Measurements from ENCODE around the gene METTL9. TPM values are rescaled to one million over a fixed set of nuclear protein-coding genes. Genes with fewer than 3 reads are reported as not detected.

METTL9 gene
- total and polyA plus RNA-seq, 2 experiments from 2014 or later: 72.5 to 152 TPM

- H2AFZ ChIP-seq: no peak overlapping the region
- no peaks in the 10 kb centered on the region; the same call in 1 of the 2 replicates for H3K27me3 ChIP-seq (ENCODE audit: insufficient read depth)
- no peaks in the 10 kb centered on the region for H3K79me2 ChIP-seq (replicated peaks; ENCODE audit: insufficient read depth)
- no peaks in the 10 kb centered on the region for H3K9me3 Mint-ChIP-seq
- no peaks in the 10 kb centered on the region for H3K36me3 Mint-ChIP-seq (ENCODE audit: low read depth)
- no peak overlapping the region for H3K4me3 ChIP-seq
- H4K20me1 ChIP-seq (replicated peaks; ENCODE audit: insufficient read depth): no peaks in the 10 kb centered on the region
- peaks cover 17% of the 10 kb centered on the region for H3K4me1 ChIP-seq (ENCODE audit: insufficient read depth)
- H3F3A ChIP-seq (replicated peaks; ENCODE audit: low read depth): no peaks in the 10 kb centered on the region
- no peaks in the 10 kb centered on the region for H3K9me2 ChIP-seq (ENCODE audit: insufficient read depth)
- H3K27ac Mint-ChIP-seq: no peak overlapping the region
- peaks cover 9% of the 10 kb centered on the region for H3K4me1 Mint-ChIP-seq
- H3K36me3 ChIP-seq (ENCODE audit: insufficient read depth): no peaks in the 10 kb centered on the region
- DNase-seq (ENCODE audit: low spot score) (no peak), ATAC-seq (no peak)
- no peak for TF ChIP-seq REST (IDR thresholded peaks at IDR 0.05; ENCODE audit: unreplicated experiment)
- no peak for TF ChIP-seq STAT1 (IDR thresholded peaks at IDR 0.05; ENCODE audit: unreplicated experiment)
- no peak for TF ChIP-seq EZH2phosphoT487 (IDR thresholded peaks at IDR 0.05; ENCODE audit: unreplicated experiment)
- TF ChIP-seq CREB1 (CRISPR knock-in tag; IDR thresholded peaks at IDR 0.05; ENCODE audit: low read depth): no peak
- no peak for TF ChIP-seq EZH2 (IDR thresholded peaks at IDR 0.05; ENCODE audit: low read depth, unreplicated experiment)
- TF ChIP-seq NANOG (IDR thresholded peaks at IDR 0.05; ENCODE audit: borderline replicate concordance): no peak
- TF ChIP-seq ZNF114 (CRISPR knock-in tag; IDR thresholded peaks at IDR 0.05): no peak
- no peak for TF ChIP-seq POLR2AphosphoS5 (IDR thresholded peaks at IDR 0.05; ENCODE audit: low read depth)
- no peak for TF ChIP-seq JUNB (IDR thresholded peaks at IDR 0.05; ENCODE audit: unreplicated experiment)
- TF ChIP-seq ZNF331 (CRISPR knock-in tag; IDR thresholded peaks at IDR 0.05; ENCODE audit: low read depth): no peak
- no peak for TF ChIP-seq ETS1 (IDR thresholded peaks at IDR 0.05)
- no peak for TF ChIP-seq ZNF462 (CRISPR knock-in tag; IDR thresholded peaks at IDR 0.05)
- TF ChIP-seq CTCF (conservative IDR thresholded peaks at IDR 0.05; ENCODE audit: low read depth in 2 of 2): no peak
- H3K27me3 Mint-ChIP-seq (ENCODE audit: insufficient read depth, low read depth, poor library complexity): peaks cover 9% of the 10 kb centered on the region
- H3K4me3 Mint-ChIP-seq: no peak overlapping the region
- no peak overlapping the region for H3K4me2 ChIP-seq
- H3K27ac ChIP-seq (ENCODE audit: low read depth): no peak overlapping the region
Measured at GRCh38 chr16:21664801-21665492, 65.6 kb downstream of the METTL9 start.

All from GM23338 (cell line).